Stimulated activated CD8-positive, alpha-beta memory T cell treated with anti-CD3 and anti-CD28 coated beads, Interleukin-15, amount 100 ng/mL, for 4 hours (primary cell): Measurements from ENCODE around the gene TRAF3.
"Not testable (repeated sequence)": the region's sequence is repeated elsewhere in the genome, so short reads cannot be mapped to it uniquely, and the experiment has no call there.

ENCODE experiments used
- DNase-seq, 2 donors: peaks; one replicate each; pipeline ENCODE4 v3.0.0-alpha.2; 2020; ENCODE audit warnings: low read depth in 2 of 2

Gene TRAF3

GRCh38 chr14:102807013-102807406, 29.8 kb downstream of the TRAF3 start:
- no peak for DNase-seq

GRCh38 chr14:102809870-102810269, 32.6 kb downstream of the TRAF3 start:
- DNase-seq: no peak

GRCh38 chr14:102810523-102810922, 33.3 kb downstream of the TRAF3 start:
- no peak for DNase-seq

- no peak for DNase-seq
Observed at GRCh38 chr14:102811254-102811963, 34.2 kb downstream of the TRAF3 start.

- no peak for DNase-seq
Observed at GRCh38 chr14:102811971-102812370, 34.7 kb downstream of the TRAF3 start.

- no peak for DNase-seq
Observed at GRCh38 chr14:102813691-102814090, 36.4 kb downstream of the TRAF3 start.

- no peak for DNase-seq
Observed at GRCh38 chr14:102817318-102817717, 40.1 kb downstream of the TRAF3 start.

- DNase-seq: no peak
Observed at GRCh38 chr14:102817942-102818940, 41.0 kb downstream of the TRAF3 start.

- DNase-seq: peak; percentile 19 to 27
Observed at GRCh38 chr14:102819176-102819628, 42.0 kb downstream of the TRAF3 start.

GRCh38 chr14:102819747-102820330, 42.6 kb downstream of the TRAF3 start:
- DNase-seq: no peak

GRCh38 chr14:102821252-102821651, 44.0 kb downstream of the TRAF3 start:
- no peak for DNase-seq

- DNase-seq: no peak
Observed at GRCh38 chr14:102822311-102822863, 45.1 kb downstream of the TRAF3 start.

- not testable (repeated sequence) for DNase-seq
Observed at GRCh38 chr14:102822887-102823286, 45.6 kb downstream of the TRAF3 start.

GRCh38 chr14:102823546-102823945, 46.3 kb downstream of the TRAF3 start:
- no peak for DNase-seq

GRCh38 chr14:102824832-102825231, 47.6 kb downstream of the TRAF3 start:
- no peak for DNase-seq

- no peak for DNase-seq
Observed at GRCh38 chr14:102825307-102826095, 48.3 kb downstream of the TRAF3 start.

GRCh38 chr14:102826161-102826560, 48.9 kb downstream of the TRAF3 start:
- no peak for DNase-seq

- DNase-seq: no peak
Observed at GRCh38 chr14:102826751-102827675, 49.8 kb downstream of the TRAF3 start.

GRCh38 chr14:102827716-102828115, 50.5 kb downstream of the TRAF3 start:
- DNase-seq: no peak

GRCh38 chr14:102828151-102828550, 50.9 kb downstream of the TRAF3 start:
- DNase-seq: no peak
